Heart right ventricle (tissue), 16 donors: ENCODE data around the gene ANKLE2. TPM values are rescaled to one million over a fixed set of nuclear protein-coding genes. Genes with fewer than 3 reads are reported as not detected.
"Not testable (repeated sequence)": the region's sequence is repeated elsewhere in the genome, so short reads cannot be mapped to it uniquely, and the experiment has no call there.

Source experiments
- ATAC-seq, 8 donors: fragments of 200-7000 bp; cut with Tn5 transposase; one replicate each; pipeline ENCODE4 v1.9.1; 2020; ENCODE audit warnings: mild to moderate bottlenecking in 8 of 8, moderate library complexity in 8 of 8, moderate number of reproducible peaks in 1 of 8
- DNase-seq, 2 donors: peaks; one replicate each; pipeline ENCODE4 v3.0.0-alpha.2; 2020
- H3K27ac ChIP-seq, 10 donors: fragments of 200-600 bp; sonication (generic) in 2 of 10; one replicate each; pipeline versions ENCODE4 v1.5.0 to v1.8.0; 2020 to 2022; ENCODE audit warnings: mild to moderate bottlenecking in 3 of 10
- H3K27me3 ChIP-seq, 7 donors: fragments of 200-600 bp; one replicate each; pipeline ENCODE4 v1.8.0; 2021 to 2022; ENCODE audit warnings: mild to moderate bottlenecking in 2 of 7
- H3K36me3 ChIP-seq, 9 donors: fragments of 200-600 bp; sonication (generic) in 1 of 9; one replicate each; pipeline versions ENCODE4 v1.5.0 to v1.8.0; 2020 to 2022; ENCODE audit warnings: mild to moderate bottlenecking in 2 of 9
- H3K4me1 ChIP-seq, 9 donors: fragments of 200-600 bp; sonication (generic) in 1 of 9; one replicate each; pipeline versions ENCODE4 v1.5.0 to v1.8.0; 2020 to 2022; ENCODE audit warnings: mild to moderate bottlenecking in 4 of 9
- H3K4me3 ChIP-seq, 10 donors: fragments of 200-600 bp; sonication (generic) in 2 of 10; one replicate each; pipeline versions ENCODE4 v1.5.0 to v1.8.0; 2020 to 2022; ENCODE audit warnings: mild to moderate bottlenecking in 7 of 10, moderate library complexity in 2 of 10
- H3K9me3 ChIP-seq, 11 donors: fragments of 200-600 bp in 10 of 11; sonication (generic) in 2 of 11; one replicate each; pipeline versions ENCODE4 v1.5.0 to v1.8.0; 2013 to 2022; ENCODE audit warnings: mild to moderate bottlenecking in 2 of 11, control low read depth in 1 of 11, moderate library complexity in 1 of 11
- WGBS, 2 donors: extraction: QIAGEN DNeasy Blood & Tissue Kit; methylation state at CpG; one replicate each; pipeline ENCODE4 v1.1.7; 2013; ENCODE audit warnings: inconsistent platforms in 1 of 2; 5-methylcytosine and 5-hydroxymethylcytosine counted together
- intact Hi-C, 10 donors: fragments of 100-400 bp; cut with DNase I; formaldehyde crosslinking; loops; one replicate each; pipeline versions ENCODE4 v1.11.1 to v1.14.2; 2022
- polyA plus RNA-seq, 2 donors: library from polyadenylated mRNA; stranded (reverse); fragments of 200-250 nt; gene quantifications; one replicate each; pipeline ENCODE4 v1.2.3, GENCODE V29; 2013
- total RNA-seq, 10 donors: library from RNA; stranded (reverse); fragmentation: NEBNext Ultra II Directional in 3 of 10; extraction: Animal tissue kit (Norgen Biotek cat#: 25700) in 3 of 10; gene quantifications; one replicate each; pipeline versions ENCODE4 v1.2.1 to v1.2.4, GENCODE V29; 2021 to 2023
- TF ChIP-seq, protein P1 (sequence below), 9 donors: fragments of 200-600 bp; sonication (generic) in 2 of 9; IDR thresholded peaks; one replicate each; pipeline versions ENCODE4 v1.5.0 to v1.8.0; 2021 to 2022; ENCODE audit warnings: antibody characterized with exemption in 9 of 9, mild to moderate bottlenecking in 5 of 9, moderate library complexity in 1 of 9
- donor health status: Arrhythmogenic right ventricular cardiomyopathy.
- donor health status: ischemic (EF 13 %, LVEDD 7.1; RV severe dilation, severe dysfunction).
- donor health status: healthy with polysubstance abuse.
- donor health status: DM: no; HTN: yes; CAD: no.
- donor health status: DM: no; HTN: no; CAD: no.
- donor health status: ischemic (EF 25% LVEDD 6.9; RV normal size, moderate dysfunction).
- donor health status: ischemic (EF 25% LVEDD 5.7; RV mildly dilated, moderate dysfunction).
- donor health status: healthy.
- donor health status: DM: yes; HTN: yes; CAD: no.
- donor health status: Ischemic cardiomyopathy.
- donor health status: ischemic (EF 35%, LVEDD 5.7; RV mildly dilated, moderate dysfunction).
- donor health status: nonischemic (EF 11% LVEDD 7.7; RV severe dilation, severe dysfunction).
- donor health status: DM: yes; HTN: yes; CAD: no.
- donor health status: PGD.
- donor health status: ischemic (EF 29% LVEDD 5.4; RV normal size, mild dysfunction).
- donor health status: nonischemic (EF 23%, LVEDD 6.1; RV moderate dilation, normal function).

The ANKLE2 gene
- total and polyA plus RNA-seq, 12 donors: 17.4 to 39.4 (median 30.3) TPM

DNA sequence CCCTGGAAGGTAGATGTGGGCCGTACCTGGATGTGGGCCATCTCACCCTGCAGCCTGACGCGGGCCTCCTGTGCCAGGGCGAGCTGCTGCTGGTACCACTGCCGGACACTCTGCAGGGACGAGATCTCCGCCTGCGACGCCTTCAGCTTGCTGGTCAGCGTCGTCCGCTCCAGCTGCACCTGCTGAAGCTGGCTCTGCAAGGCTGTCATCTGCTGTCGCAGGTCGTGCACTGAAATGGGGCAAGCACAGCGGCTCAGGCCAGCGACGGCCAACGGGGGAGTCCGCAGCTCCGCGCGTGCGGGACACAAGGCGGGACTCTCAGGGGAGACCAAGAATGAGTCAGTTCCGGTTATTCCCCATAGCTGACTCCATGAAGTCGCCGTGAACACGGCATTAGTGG, 40.1 kb upstream of the ANKLE2 start:
- Histone ChIP-seq H3K27ac (no peak overlapping the region), H3K36me3 (peaks cover 12 to 96% (median 78%) of the 10 kb centered on the region in 9 donors), H3K4me1 (peaks cover 0 to 4% (median 0%) of the 10 kb centered on the region in 9 donors), H3K9me3 (no peaks in the 10 kb centered on the region), H3K27me3 (no peaks in the 10 kb centered on the region), H3K4me3 (no peak overlapping the region)
- DNase-seq (no peak), ATAC-seq (no peak)
- TF ChIP-seq, protein P1, sequence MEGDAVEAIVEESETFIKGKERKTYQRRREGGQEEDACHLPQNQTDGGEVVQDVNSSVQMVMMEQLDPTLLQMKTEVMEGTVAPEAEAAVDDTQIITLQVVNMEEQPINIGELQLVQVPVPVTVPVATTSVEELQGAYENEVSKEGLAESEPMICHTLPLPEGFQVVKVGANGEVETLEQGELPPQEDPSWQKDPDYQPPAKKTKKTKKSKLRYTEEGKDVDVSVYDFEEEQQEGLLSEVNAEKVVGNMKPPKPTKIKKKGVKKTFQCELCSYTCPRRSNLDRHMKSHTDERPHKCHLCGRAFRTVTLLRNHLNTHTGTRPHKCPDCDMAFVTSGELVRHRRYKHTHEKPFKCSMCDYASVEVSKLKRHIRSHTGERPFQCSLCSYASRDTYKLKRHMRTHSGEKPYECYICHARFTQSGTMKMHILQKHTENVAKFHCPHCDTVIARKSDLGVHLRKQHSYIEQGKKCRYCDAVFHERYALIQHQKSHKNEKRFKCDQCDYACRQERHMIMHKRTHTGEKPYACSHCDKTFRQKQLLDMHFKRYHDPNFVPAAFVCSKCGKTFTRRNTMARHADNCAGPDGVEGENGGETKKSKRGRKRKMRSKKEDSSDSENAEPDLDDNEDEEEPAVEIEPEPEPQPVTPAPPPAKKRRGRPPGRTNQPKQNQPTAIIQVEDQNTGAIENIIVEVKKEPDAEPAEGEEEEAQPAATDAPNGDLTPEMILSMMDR (IDR thresholded peaks at IDR 0.05): no peak
- 91 to 95% methylated on average over 28 of the region's 28 CpGs for WGBS, 2 donors
- intact Hi-C loops: no loop called here

DNA sequence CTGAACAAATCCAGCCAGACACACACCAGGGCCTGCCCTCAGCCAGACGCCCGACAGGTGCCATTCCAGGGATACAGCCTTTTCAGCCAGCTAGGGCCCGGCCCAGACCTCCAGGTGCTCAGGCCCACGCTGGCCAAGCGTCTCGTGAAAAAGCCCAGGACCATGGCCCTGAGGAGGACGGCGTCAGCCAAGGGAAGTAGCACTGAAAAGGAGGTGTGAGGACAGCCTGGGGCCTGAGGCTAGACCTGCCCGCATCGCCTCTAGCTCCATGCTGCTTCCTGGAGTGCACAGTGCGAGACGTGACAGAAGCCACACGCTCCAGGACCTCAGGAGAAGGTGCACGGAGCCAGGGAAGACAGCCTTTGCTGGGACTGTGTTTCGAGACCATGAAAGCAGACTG, 37.2 kb upstream of the ANKLE2 start:
- intact Hi-C loops: no loop called here
- no peak for DNase-seq
- WGBS, 2 donors: 93 to 95% methylated on average over 15 of the region's 15 CpGs
- H3K9me3 ChIP-seq: no peaks in the 10 kb centered on the region
- TF ChIP-seq, protein P1 (IDR thresholded peaks at IDR 0.05): no peak
- peaks cover 4 to 100% (median 89%) of the 10 kb centered on the region in 9 donors for H3K36me3 ChIP-seq
- no peaks in the 10 kb centered on the region for H3K4me1 ChIP-seq
- no peak for ATAC-seq
- H3K27ac ChIP-seq: no peak overlapping the region
- no peaks in the 10 kb centered on the region for H3K27me3 ChIP-seq
- H3K4me3 ChIP-seq: no peak overlapping the region

DNA sequence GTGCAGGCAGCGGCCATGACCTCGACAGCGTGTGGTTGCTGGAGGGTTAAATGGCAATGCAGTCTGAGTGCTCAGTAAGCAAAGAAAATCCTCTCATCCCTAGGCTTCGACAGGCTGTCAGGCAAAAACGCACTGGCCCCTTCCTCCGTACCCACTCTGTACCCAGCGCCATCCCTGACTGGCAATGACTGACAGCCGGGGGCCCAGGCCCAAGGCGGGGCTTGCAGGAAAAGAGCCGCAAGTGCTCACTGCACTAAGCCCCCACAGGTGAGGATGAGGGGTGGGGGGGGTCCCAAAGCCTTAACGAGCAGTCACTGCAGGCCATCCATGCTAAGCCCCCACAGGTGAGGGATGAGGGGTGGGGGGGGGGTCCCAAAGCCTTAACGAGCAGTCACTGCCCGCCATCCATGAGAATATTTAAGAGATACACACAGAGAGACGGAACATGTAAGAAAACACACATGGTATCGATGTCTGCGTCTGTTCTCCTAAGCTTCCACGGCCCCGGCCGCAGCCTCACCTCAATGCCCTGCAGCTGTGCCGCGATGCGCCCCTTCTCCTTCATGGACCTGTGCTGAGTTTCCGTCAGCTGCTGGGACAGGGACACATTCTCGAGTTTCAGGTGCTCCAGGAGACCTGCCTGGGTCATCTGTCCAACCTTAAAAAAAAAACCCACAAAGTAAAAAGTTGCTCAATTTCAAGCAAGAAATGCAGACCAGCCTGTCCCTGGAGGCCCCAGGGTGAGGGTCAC, 36.4 kb upstream of the ANKLE2 start:
- no peaks in the 10 kb centered on the region for H3K9me3 ChIP-seq
- no peaks in the 10 kb centered on the region for H3K27me3 ChIP-seq
- TF ChIP-seq, protein P1 (IDR thresholded peaks at IDR 0.05): no peak
- H3K4me1 ChIP-seq: no peaks in the 10 kb centered on the region
- WGBS, 2 donors: 93 to 94% methylated on average over 24 of the region's 24 CpGs
- no peak for DNase-seq
- no peak for ATAC-seq
- no peak overlapping the region for H3K4me3 ChIP-seq
- H3K27ac ChIP-seq: no peak overlapping the region
- peaks cover 4 to 95% (median 84%) of the 10 kb centered on the region in 9 donors for H3K36me3 ChIP-seq
- intact Hi-C loops: no loop called here

DNA sequence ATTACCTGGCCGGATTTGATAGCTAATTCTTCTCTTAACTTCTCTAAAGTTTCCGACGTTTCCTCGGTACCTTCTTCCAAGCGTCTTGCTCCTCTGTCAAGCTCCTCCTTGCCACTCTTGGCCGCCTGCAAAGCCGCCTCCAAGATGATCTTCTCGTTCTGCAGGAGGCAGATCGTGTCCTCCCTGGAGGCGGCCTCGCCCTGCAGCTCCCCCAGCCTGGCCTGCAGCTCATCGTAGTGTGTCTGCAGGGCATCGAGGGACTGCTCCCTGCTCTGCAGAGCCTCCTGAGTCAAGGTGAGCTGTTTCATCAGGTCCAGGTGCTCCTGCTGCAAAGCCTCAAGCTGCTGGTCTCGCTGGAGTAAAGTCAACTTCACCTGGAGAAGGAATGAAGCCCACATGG, 34.2 kb upstream of the ANKLE2 start:
- 94 to 95% methylated on average over 14 of the region's 14 CpGs for WGBS, 2 donors
- H3K4me1 ChIP-seq: no peaks in the 10 kb centered on the region
- no peaks in the 10 kb centered on the region for H3K9me3 ChIP-seq
- no peak for DNase-seq
- no peaks in the 10 kb centered on the region for H3K27me3 ChIP-seq
- ATAC-seq: no peak
- peaks cover 4 to 89% (median 73%) of the 10 kb centered on the region in 9 donors for H3K36me3 ChIP-seq
- TF ChIP-seq, protein P1 (IDR thresholded peaks at IDR 0.05): no peak
- no peak overlapping the region for H3K4me3 ChIP-seq
- H3K27ac ChIP-seq: no peak overlapping the region
- intact Hi-C loops: no loop called here

DNA sequence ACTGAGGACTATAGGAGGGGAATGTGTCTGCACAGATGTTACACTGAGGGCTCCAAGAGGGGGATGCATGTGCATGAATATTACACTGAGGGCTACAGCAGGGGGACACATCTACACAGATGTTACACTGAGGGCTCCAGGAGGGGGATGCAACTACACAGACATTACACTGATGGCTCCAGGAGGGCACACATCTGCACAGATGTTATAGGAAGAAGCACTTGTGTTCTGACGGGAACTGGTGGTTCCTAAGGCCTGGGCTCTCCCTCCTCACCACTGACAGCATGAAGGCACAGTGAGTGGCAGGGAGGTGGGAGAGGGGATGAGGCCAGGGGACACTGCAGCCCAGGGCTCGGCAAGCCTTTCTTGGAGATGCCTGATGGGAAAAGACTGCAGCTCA, 30.3 kb upstream of the ANKLE2 start:
- H3K27ac ChIP-seq, H3K9me3 ChIP-seq, intact Hi-C loops, DNase-seq, H3K4me3 ChIP-seq, H3K4me1 ChIP-seq, H3K27me3 ChIP-seq: not testable (repeated sequence)
- ATAC-seq: peak in 1 of 8 donors; percentile 25
- peaks cover 0 to 81% (median 52%) of the 10 kb centered on the region in 9 donors for H3K36me3 ChIP-seq
- WGBS, 2 donors: 89 to 97% methylated on average over 2 of the region's 2 CpGs
